Measurements from ENCODE around the gene FAM47E. TPM values are rescaled to one million over a fixed set of nuclear protein-coding genes. Genes with fewer than 3 reads are reported as not detected.

The FAM47E gene
- total and polyA plus RNA-seq, 2 of the 13 experiments (the other 11 are each of a cell fraction or from before 2014, with no cell fraction given): 0.33 to 0.66 TPM

DNA sequence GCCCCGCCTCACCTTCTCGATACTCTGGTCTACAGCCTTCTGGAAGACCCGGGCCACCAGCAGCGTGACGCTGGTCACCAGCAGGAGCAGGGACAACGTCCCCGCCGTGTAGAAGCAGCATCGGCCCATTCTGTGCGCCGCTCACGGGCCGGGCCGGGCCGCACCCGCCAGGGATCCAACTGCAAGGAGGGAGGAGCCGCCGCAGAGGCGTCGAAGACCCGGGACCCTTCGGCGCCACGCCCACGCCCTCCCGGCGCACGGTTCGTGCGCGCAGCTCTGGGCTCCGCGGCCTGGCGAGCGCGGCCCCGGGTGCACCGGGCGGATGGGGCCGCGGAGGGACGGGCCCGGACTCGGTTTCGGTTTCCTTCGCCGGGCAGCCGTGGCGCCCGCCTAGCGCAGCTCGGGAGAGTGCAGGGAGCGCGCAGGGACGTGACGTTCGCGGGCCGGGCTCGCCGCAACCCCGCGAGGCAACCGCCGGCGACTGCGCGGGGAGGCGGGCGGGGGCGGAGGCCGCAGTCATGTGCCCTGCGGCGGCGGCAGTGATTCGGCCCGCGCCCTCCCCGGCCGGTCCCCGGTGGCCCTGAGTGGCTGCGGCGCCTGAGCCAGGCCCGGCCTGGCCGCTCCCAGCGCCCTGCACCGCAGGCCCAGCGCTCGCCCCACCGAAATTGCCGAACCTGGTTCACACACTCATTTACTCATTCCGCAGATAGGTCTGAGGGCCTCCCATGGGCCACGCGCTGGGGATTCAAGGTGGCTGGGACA is 37.9 kb upstream of the FAM47E start, which contains the start of gene SCARB2 (continued):
- no peak for TF ChIP-seq PRPF4 (IDR thresholded peaks at IDR 0.05; ENCODE audit: low read depth, low read length, poor library complexity, severe bottlenecking)
- TF ChIP-seq ZSCAN25 (CRISPR knock-in tag; IDR thresholded peaks at IDR 0.05): peak; percentile 79; the same call in 1 of the 2 replicates
- TF ChIP-seq NR2C2 (CRISPR knock-in tag; IDR thresholded peaks at IDR 0.05; ENCODE audit: borderline replicate concordance): peak; percentile 11
- no peak for TF ChIP-seq ZNF577 (CRISPR knock-in tag; IDR thresholded peaks at IDR 0.05; ENCODE audit: borderline replicate concordance, low read depth)
- no peak for TF ChIP-seq ZNF317 (CRISPR knock-in tag; IDR thresholded peaks at IDR 0.05)
- no peak; the same call in 1 of the 2 replicates for TF ChIP-seq YEATS2 (CRISPR knock-in tag; IDR thresholded peaks at IDR 0.05; ENCODE audit: borderline replicate concordance)
- TF ChIP-seq TCF7 (IDR thresholded peaks at IDR 0.05; ENCODE audit: low read depth): no peak
- 0 out of 2 replicates have a peak, but pooled peaks have one; percentile 22 for TF ChIP-seq KDM3A (CRISPR knock-in tag; IDR thresholded peaks at IDR 0.05; ENCODE audit: low read depth)
- TF ChIP-seq ZNF749 (CRISPR knock-in tag; IDR thresholded peaks at IDR 0.05; ENCODE audit: borderline replicate concordance): peak; percentile 92
- no peak for TF ChIP-seq HMG20A (CRISPR knock-in tag; IDR thresholded peaks at IDR 0.05; ENCODE audit: borderline replicate concordance)
- no peak for TF ChIP-seq ZSCAN22 (CRISPR knock-in tag; IDR thresholded peaks at IDR 0.05)
- no peak for TF ChIP-seq TRIM24 (CRISPR knock-in tag; IDR thresholded peaks at IDR 0.05)
- TF ChIP-seq SIX1 (CRISPR knock-in tag; IDR thresholded peaks at IDR 0.05; ENCODE audit: borderline replicate concordance): no peak
- TF ChIP-seq ZNF343 (CRISPR knock-in tag; IDR thresholded peaks at IDR 0.05): peak; percentile 89
- TF ChIP-seq, protein P1, sequence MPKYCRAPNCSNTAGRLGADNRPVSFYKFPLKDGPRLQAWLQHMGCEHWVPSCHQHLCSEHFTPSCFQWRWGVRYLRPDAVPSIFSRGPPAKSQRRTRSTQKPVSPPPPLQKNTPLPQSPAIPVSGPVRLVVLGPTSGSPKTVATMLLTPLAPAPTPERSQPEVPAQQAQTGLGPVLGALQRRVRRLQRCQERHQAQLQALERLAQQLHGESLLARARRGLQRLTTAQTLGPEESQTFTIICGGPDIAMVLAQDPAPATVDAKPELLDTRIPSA (CRISPR knock-in tag; IDR thresholded peaks at IDR 0.05; ENCODE audit: borderline replicate concordance): 0 out of 2 replicates have a peak, but pooled peaks have one; percentile 22
- TF ChIP-seq ZFP36 (IDR thresholded peaks at IDR 0.05; ENCODE audit: borderline replicate concordance, low read depth, low read length, partially characterized antibody): no peak
- TF ChIP-seq, protein P2, sequence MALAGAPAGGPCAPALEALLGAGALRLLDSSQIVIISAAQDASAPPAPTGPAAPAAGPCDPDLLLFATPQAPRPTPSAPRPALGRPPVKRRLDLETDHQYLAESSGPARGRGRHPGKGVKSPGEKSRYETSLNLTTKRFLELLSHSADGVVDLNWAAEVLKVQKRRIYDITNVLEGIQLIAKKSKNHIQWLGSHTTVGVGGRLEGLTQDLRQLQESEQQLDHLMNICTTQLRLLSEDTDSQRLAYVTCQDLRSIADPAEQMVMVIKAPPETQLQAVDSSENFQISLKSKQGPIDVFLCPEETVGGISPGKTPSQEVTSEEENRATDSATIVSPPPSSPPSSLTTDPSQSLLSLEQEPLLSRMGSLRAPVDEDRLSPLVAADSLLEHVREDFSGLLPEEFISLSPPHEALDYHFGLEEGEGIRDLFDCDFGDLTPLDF (CRISPR knock-in tag; IDR thresholded peaks at IDR 0.05): no peak
- no peak; the same call in 1 of the 2 replicates for TF ChIP-seq HCFC1 (IDR thresholded peaks at IDR 0.05; ENCODE audit: low read depth, low read length)
- TF ChIP-seq, protein P3, sequence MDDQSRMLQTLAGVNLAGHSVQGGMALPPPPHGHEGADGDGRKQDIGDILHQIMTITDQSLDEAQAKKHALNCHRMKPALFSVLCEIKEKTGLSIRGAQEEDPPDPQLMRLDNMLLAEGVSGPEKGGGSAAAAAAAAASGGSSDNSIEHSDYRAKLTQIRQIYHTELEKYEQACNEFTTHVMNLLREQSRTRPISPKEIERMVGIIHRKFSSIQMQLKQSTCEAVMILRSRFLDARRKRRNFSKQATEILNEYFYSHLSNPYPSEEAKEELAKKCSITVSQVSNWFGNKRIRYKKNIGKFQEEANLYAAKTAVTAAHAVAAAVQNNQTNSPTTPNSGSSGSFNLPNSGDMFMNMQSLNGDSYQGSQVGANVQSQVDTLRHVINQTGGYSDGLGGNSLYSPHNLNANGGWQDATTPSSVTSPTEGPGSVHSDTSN (CRISPR knock-in tag; IDR thresholded peaks at IDR 0.05; ENCODE audit: borderline replicate concordance): no peak
- TF ChIP-seq ISX (CRISPR knock-in tag; conservative IDR thresholded peaks at IDR 0.05): no peak
- peak; percentile 68 for TF ChIP-seq AGO2 (optimal IDR thresholded peaks at IDR 0.05; ENCODE audit: low read depth, low read length)
- 0 out of 2 replicates have a peak, but pooled peaks have one; percentile 12 for TF ChIP-seq PPARG (CRISPR knock-in tag; conservative IDR thresholded peaks at IDR 0.05)
- no peak for TF ChIP-seq SIN3A (IDR thresholded peaks at IDR 0.05; ENCODE audit: borderline replicate concordance, low read depth, low read length)
- no peak; the same call in 1 of the 2 replicates for TF ChIP-seq NCOA1 (CRISPR knock-in tag; IDR thresholded peaks at IDR 0.05)
- TF ChIP-seq ZNF761 (CRISPR knock-in tag; conservative IDR thresholded peaks at IDR 0.05): peak; percentile 80
- peak; percentile 70; the same call in 1 of the 2 replicates for TF ChIP-seq ZSCAN31 (CRISPR knock-in tag; IDR thresholded peaks at IDR 0.05; ENCODE audit: low read depth)
